ENCODE data around the gene FTSJ1.

Gene FTSJ1

GRCh38 chrX:48531358-48531959 is 55.5 kb downstream of the FTSJ1 start:
- no peak for DNase-seq

GRCh38 chrX:48532161-48532560 is 56.2 kb downstream of the FTSJ1 start:
- no peak for DNase-seq

GRCh38 chrX:48533165-48533564 is 57.2 kb downstream of the FTSJ1 start:
- no peak for DNase-seq

Data from stimulated activated CD4-positive, alpha-beta T cell treated with anti-CD3 and anti-CD28 coated beads, Interleukin-12 subunit alpha, Interleukin-12 subunit beta, amount 100 ng/mL, for 4 hours (primary cell).